IPS-18a (cell line): Measurements from ENCODE around the gene SORCS2.

Experiments used
- H3K27ac ChIP-seq: one replicate; pipeline ENCODE4 v1.5.1; 2013; ENCODE audit warnings: low read length
- H3K27me3 ChIP-seq: one replicate; pipeline ENCODE4 v1.6.1; 2013; ENCODE audit warnings: mild to moderate bottlenecking, low read length; ENCODE audit not compliant: control insufficient read depth, insufficient read depth
- H3K36me3 ChIP-seq: one replicate; pipeline ENCODE4 v1.6.1; 2013; ENCODE audit warnings: low read depth, low read length; ENCODE audit not compliant: control insufficient read depth
- H3K4me1 ChIP-seq: one replicate; pipeline ENCODE4 v1.6.1; 2013; ENCODE audit warnings: low read depth, low read length; ENCODE audit not compliant: control insufficient read depth
- H3K4me3 ChIP-seq: one replicate; pipeline ENCODE4 v1.5.1; 2013; ENCODE audit warnings: low read length
- H3K9ac ChIP-seq: one replicate; pipeline ENCODE4 v1.6.1; 2013; ENCODE audit warnings: mild to moderate bottlenecking, low read length, moderate library complexity
- H3K9me3 ChIP-seq: one replicate; pipeline ENCODE4 v1.6.1; 2013; ENCODE audit warnings: low read depth, low read length; ENCODE audit not compliant: control insufficient read depth

The SORCS2 gene

DNA sequence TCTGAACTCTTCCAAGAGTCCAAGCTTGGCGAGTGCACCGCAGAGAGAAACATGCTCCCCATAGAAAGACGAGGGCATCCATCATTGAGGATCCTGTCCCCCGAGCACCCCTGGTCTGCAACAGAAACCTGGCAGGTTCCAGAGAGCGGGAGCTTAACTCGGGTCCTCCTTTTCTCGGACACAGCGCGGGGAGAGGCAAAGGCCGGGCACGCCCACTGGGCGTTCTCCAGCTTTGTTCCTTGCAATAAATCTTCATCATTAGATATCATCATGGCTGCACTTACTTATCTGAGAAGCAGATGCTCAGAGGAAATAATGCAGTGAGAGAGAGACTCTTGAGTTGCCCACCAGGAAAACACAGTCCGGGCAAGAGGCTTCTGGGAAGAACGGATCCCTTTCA is 332.5 kb downstream of the SORCS2 start:
- H3K9me3 ChIP-seq: no peaks in the 10 kb centered on the region
- H3K27me3 ChIP-seq: no peaks in the 10 kb centered on the region
- H3K27ac ChIP-seq: no peak overlapping the region
- H3K36me3 ChIP-seq: no peaks in the 10 kb centered on the region
- H3K9ac ChIP-seq: no peak overlapping the region
- no peak overlapping the region for H3K4me3 ChIP-seq
- peaks cover 11% of the 10 kb centered on the region for H3K4me1 ChIP-seq

DNA sequence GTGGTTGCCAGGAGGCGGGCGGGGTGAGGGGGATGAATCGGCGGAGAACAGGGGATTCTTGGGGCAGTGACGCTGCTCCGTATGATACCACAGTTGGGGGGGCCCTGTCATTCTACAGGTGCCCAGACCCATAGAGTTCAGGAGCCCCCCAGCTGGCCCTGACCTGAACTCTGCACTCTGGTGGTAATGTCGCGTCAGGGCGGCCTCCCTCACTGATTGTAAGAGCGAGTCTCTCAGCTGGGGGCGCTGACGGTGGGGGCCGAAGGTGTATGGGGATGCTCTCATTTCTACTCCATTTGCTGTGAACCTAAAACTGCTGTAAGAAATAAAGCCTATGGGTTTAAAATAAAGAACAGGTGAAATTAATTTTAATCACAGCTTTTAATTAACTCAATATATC is 334.2 kb downstream of the SORCS2 start:
- Histone ChIP-seq H3K9ac (no peak overlapping the region), H3K36me3 (no peaks in the 10 kb centered on the region), H3K9me3 (no peaks in the 10 kb centered on the region), H3K27ac (no peak overlapping the region), H3K4me3 (no peak overlapping the region), H3K4me1 (peaks cover 18% of the 10 kb centered on the region), H3K27me3 (no peaks in the 10 kb centered on the region)

DNA sequence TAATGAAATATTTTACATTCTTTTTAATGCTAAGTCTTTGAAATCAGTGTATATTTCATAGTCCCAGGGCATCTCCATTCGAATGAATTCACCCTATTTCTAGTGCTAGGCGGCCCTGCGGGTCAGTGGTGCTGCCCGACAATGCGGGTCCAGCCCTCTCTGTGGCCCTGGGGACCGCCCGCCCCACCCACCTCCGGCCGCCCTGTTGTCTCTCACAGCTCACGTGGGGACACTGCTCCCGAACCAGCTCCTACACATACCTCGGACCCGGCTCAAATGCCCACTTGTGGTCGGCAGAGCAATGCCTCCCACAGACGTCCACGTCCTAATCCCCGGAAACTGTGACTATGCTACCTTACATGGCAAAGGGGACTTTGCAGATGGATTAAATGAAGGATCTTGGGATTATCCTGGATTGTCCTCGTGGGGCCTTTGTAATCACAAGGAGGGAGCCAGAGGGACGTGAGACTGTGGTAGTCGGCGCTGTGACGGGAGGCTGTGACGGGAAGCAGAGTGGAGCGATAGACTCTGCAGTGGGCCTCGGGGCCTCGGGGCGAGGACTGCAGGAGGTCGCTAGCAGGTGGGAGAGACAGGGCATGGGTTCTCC is 334.7 kb downstream of the SORCS2 start:
- Histone ChIP-seq H3K4me3 (no peak overlapping the region), H3K27me3 (no peaks in the 10 kb centered on the region), H3K4me1 (peaks cover 23% of the 10 kb centered on the region), H3K36me3 (no peaks in the 10 kb centered on the region), H3K9me3 (no peaks in the 10 kb centered on the region), H3K27ac (no peak overlapping the region), H3K9ac (no peak overlapping the region)

GRCh38 chr4:7529368-7530080 is 337.2 kb downstream of the SORCS2 start:
- H3K36me3 ChIP-seq: no peaks in the 10 kb centered on the region
- peak overlapping the region; percentile 20 for H3K27ac ChIP-seq
- H3K4me1 ChIP-seq: peaks cover 27% of the 10 kb centered on the region
- no peaks in the 10 kb centered on the region for H3K27me3 ChIP-seq
- no peak overlapping the region for H3K9ac ChIP-seq
- H3K9me3 ChIP-seq: no peaks in the 10 kb centered on the region
- no peak overlapping the region for H3K4me3 ChIP-seq

GRCh38 chr4:7530082-7530481 is 337.7 kb downstream of the SORCS2 start:
- Histone ChIP-seq H3K4me3 (no peak overlapping the region), H3K9ac (no peak overlapping the region), H3K4me1 (peaks cover 27% of the 10 kb centered on the region), H3K9me3 (no peaks in the 10 kb centered on the region), H3K36me3 (no peaks in the 10 kb centered on the region), H3K27ac (no peak overlapping the region), H3K27me3 (no peaks in the 10 kb centered on the region)

- peaks cover 27% of the 10 kb centered on the region for H3K4me1 ChIP-seq
- no peak overlapping the region for H3K9ac ChIP-seq
- H3K4me3 ChIP-seq: no peak overlapping the region
- no peak overlapping the region for H3K27ac ChIP-seq
- H3K36me3 ChIP-seq: no peaks in the 10 kb centered on the region
- H3K27me3 ChIP-seq: no peaks in the 10 kb centered on the region
- H3K9me3 ChIP-seq: no peaks in the 10 kb centered on the region
Observed at GRCh38 chr4:7530932-7531639, 338.7 kb downstream of the SORCS2 start.

- Histone ChIP-seq H3K4me1 (peaks cover 27% of the 10 kb centered on the region), H3K9ac (no peak overlapping the region), H3K9me3 (no peaks in the 10 kb centered on the region), H3K36me3 (no peaks in the 10 kb centered on the region), H3K4me3 (no peak overlapping the region), H3K27me3 (no peaks in the 10 kb centered on the region), H3K27ac (no peak overlapping the region)
Observed at GRCh38 chr4:7531640-7531994, 339.3 kb downstream of the SORCS2 start.

- Histone ChIP-seq H3K27me3 (no peaks in the 10 kb centered on the region), H3K4me1 (peaks cover 27% of the 10 kb centered on the region), H3K4me3 (no peak overlapping the region), H3K27ac (no peak overlapping the region), H3K9me3 (no peaks in the 10 kb centered on the region), H3K36me3 (no peaks in the 10 kb centered on the region), H3K9ac (no peak overlapping the region)
Observed at GRCh38 chr4:7532043-7532442, 339.7 kb downstream of the SORCS2 start.

- Histone ChIP-seq H3K27ac (no peak overlapping the region), H3K36me3 (no peaks in the 10 kb centered on the region), H3K4me3 (no peak overlapping the region), H3K4me1 (peaks cover 27% of the 10 kb centered on the region), H3K9me3 (no peaks in the 10 kb centered on the region), H3K27me3 (no peaks in the 10 kb centered on the region), H3K9ac (no peak overlapping the region)
Observed at GRCh38 chr4:7533267-7533666, 340.9 kb downstream of the SORCS2 start.

DNA sequence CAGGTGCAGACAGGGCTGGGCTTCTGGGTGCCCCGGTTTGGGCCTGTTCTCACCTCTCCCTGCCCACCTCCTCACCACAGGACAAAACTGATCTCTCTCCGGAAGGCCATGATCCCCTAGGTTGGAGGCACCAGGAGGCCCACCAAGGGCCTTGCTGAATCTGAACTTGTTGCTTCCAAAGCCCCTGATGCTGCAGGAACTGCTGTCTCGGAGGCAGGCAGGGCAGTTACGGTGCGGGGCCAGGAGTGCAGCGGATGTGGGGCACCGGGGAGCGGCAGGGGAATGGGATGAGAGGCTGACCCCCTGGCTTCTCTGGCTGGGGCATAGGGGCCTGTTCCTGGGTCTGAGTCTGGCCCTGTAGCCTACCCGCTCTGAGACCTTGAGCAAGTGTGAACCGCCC is 342.8 kb downstream of the SORCS2 start:
- no peak overlapping the region for H3K4me3 ChIP-seq
- no peaks in the 10 kb centered on the region for H3K9me3 ChIP-seq
- no peaks in the 10 kb centered on the region for H3K27me3 ChIP-seq

DNA sequence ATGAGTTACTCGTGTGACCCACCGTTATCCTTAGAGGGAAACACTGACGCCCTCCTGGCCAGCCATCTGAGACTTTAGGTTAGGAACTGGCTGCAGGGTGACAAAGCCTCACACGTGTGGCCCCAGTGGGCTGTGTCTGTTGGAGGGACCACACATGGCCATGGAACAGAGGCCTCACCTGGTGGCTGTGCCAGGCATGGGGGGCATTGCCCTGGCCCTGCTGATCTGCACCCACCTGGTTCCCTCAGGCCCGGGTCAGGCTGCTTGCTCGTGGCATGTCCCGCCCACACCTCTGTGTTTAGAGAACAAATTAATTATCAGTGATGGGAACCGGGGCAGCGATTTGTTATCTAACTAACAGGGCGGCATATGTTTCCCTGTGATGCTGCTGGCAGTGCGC is 343.3 kb downstream of the SORCS2 start:
- Histone ChIP-seq H3K9me3 (no peaks in the 10 kb centered on the region), H3K27ac (no peak overlapping the region), H3K4me1 (peaks cover 14% of the 10 kb centered on the region), H3K36me3 (no peaks in the 10 kb centered on the region), H3K9ac (no peak overlapping the region), H3K4me3 (no peak overlapping the region), H3K27me3 (no peaks in the 10 kb centered on the region)

More for the DNA sequence above, 342.8 kb downstream of the SORCS2 start:
- no peak overlapping the region for H3K27ac ChIP-seq
- H3K9ac ChIP-seq: no peak overlapping the region
- no peaks in the 10 kb centered on the region for H3K36me3 ChIP-seq
- peaks cover 14% of the 10 kb centered on the region for H3K4me1 ChIP-seq

DNA sequence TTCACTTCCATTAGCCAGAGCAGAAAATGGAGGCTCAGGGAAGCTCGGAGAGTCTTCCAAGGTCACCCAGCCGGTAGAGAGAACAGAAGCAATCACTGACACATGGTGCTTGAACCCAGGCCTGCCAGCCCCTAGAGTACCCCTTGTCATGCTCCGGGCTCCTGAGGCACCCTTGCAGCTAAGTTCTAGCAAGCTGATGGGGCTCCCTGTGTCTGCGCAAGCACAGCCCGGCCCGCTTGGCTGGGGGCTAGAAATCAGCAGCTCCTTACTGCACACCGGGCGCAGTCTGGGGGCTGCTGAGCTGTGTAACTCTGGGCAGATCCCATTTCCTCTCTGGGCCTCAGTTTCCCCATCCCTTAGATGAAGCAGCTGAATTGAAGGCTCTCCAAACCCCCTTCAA is 344.5 kb downstream of the SORCS2 start:
- Histone ChIP-seq H3K4me1 (peaks cover 5% of the 10 kb centered on the region), H3K9me3 (no peaks in the 10 kb centered on the region), H3K27ac (no peak overlapping the region), H3K4me3 (no peak overlapping the region), H3K36me3 (no peaks in the 10 kb centered on the region), H3K27me3 (no peaks in the 10 kb centered on the region), H3K9ac (no peak overlapping the region)
